Gastrocnemius medialis (tissue), 4 donors: ENCODE measurements around the gene KLB. TPM values are rescaled to one million over a fixed set of nuclear protein-coding genes. Genes with fewer than 3 reads are reported as not detected.

Experiments
- ATAC-seq, 2 donors: fragments of 150-250 bp; one replicate each; pipeline ENCODE4 v1.9.1; 2016
- DNase-seq, 2 donors: peaks; one replicate each; pipeline ENCODE4 v3.0.0-alpha.2; 2019
- H3K27ac ChIP-seq, 4 donors: fragments of 200-600 bp; sonication (generic); 1 replicate in 1 of 4; 2 replicates in 3 of 4; pipeline ENCODE4 v1.5.1; 2016 to 2018; ENCODE audit warnings: mild to moderate bottlenecking in 2 of 4, moderate library complexity in 1 of 4
- H3K27me3 ChIP-seq, 3 donors: fragments of 200-600 bp; sonication (generic) in 2 of 3; 1 replicate in 1 of 3; 2 replicates in 2 of 3; pipeline versions ENCODE4 v1.5.1 to v1.6.0; 2016 to 2019; ENCODE audit warnings: mild to moderate bottlenecking in 1 of 3, moderate library complexity in 1 of 3
- H3K36me3 ChIP-seq, 2 donors: fragments of 200-600 bp; sonication (generic) in 1 of 2; one replicate each; pipeline ENCODE4 v1.5.1; 2017 to 2018
- H3K4me1 ChIP-seq, 2 donors: fragments of 200-600 bp; sonication (generic) in 1 of 2; one replicate each; pipeline ENCODE4 v1.5.1; 2016 to 2017; ENCODE audit warnings: mild to moderate bottlenecking in 2 of 2
- H3K4me3 ChIP-seq, 4 donors: fragments of 200-600 bp; sonication (generic) in 3 of 4; 1 replicate in 1 of 4; 2 replicates in 3 of 4; pipeline ENCODE4 v1.5.1; 2016 to 2019; ENCODE audit warnings: mild to moderate bottlenecking in 2 of 4
- H3K9me3 ChIP-seq, 3 donors: fragments of 200-600 bp; sonication (generic) in 2 of 3; 1 replicate in 1 of 3; 2 replicates in 2 of 3; pipeline ENCODE4 v1.5.1; 2016 to 2019
- CTCF ChIP-seq, 5 experiments: fragments of 450-650 bp in 3 of 5; fragments of 200-600 bp in 2 of 5; sonication (generic) in 2 of 5; IDR thresholded peaks in 4 of 5; conservative IDR thresholded peaks in 1 of 5; 1 replicate in 4 of 5; 2 replicates in 1 of 5; pipeline ENCODE4 v1.5.1; 2016 to 2019; ENCODE audit warnings: antibody characterized with exemption in 5 of 5, mild to moderate bottlenecking in 3 of 5, moderate library complexity in 3 of 5
- POLR2A ChIP-seq, 2 donors: fragments of 450-650 bp; IDR thresholded peaks; one replicate each; pipeline ENCODE4 v1.6.1; 2017; ENCODE audit warnings: antibody characterized with exemption in 2 of 2, mild to moderate bottlenecking in 2 of 2, moderate library complexity in 2 of 2
- in situ Hi-C, 4 donors: fragments of 200-750 bp; cut with MboI; loops; one replicate each; pipeline versions ENCODE4 v1.15.0 to v1.8.0; 2017; ENCODE audit warnings: low sequenced_read_pairs in 4 of 4
- intact Hi-C: fragments of 100-400 bp; cut with DNase I; formaldehyde crosslinking; loops from one replicate; pipeline ENCODE4 v1.15.1; 2023; ENCODE audit warnings: low total_unique reads
- total RNA-seq, 4 donors: library from RNA; depleted of rRNA; stranded (reverse); fragments of >200 nt; gene quantifications; one replicate each; pipeline versions ENCODE4 v1.1.0 to v1.2.3, GENCODE V29; 2016

The KLB gene
- total RNA-seq, 4 donors from 2014 or later = 0.13 TPM; not detected in 3

- DNase-seq = no peak
- in situ Hi-C loops = no loop called here
- no peaks in the 10 kb centered on the region for H3K4me1 ChIP-seq
- ATAC-seq = no peak
- H3K4me3 ChIP-seq = no peak overlapping the region
- H3K27me3 ChIP-seq = no peaks in the 10 kb centered on the region
- intact Hi-C loops = no loop called here
- TF ChIP-seq CTCF (IDR thresholded peaks at IDR 0.05 in 4 of 5, conservative IDR thresholded peaks at IDR 0.05 in 1 of 5) = no peak
- TF ChIP-seq POLR2A (IDR thresholded peaks at IDR 0.05) = no peak
- no peaks in the 10 kb centered on the region for H3K9me3 ChIP-seq
- no peaks in the 10 kb centered on the region for H3K36me3 ChIP-seq
- no peak overlapping the region for H3K27ac ChIP-seq
Observed at GRCh38 chr4:39490322-39490721, 83.6 kb downstream of the KLB start.

- Histone ChIP-seq H3K27me3 (no peaks in the 10 kb centered on the region), H3K27ac (no peak overlapping the region), H3K36me3 (no peaks in the 10 kb centered on the region), H3K4me1 (no peaks in the 10 kb centered on the region), H3K9me3 (no peaks in the 10 kb centered on the region), H3K4me3 (no peak overlapping the region)
- TF ChIP-seq POLR2A (IDR thresholded peaks at IDR 0.05) = no peak
- no peak for TF ChIP-seq CTCF (IDR thresholded peaks at IDR 0.05 in 4 of 5, conservative IDR thresholded peaks at IDR 0.05 in 1 of 5)
- DNase-seq (no peak), ATAC-seq (no peak)
- intact Hi-C loops = no loop called here
- in situ Hi-C loops = no loop called here
Observed at GRCh38 chr4:39494354-39494753, 87.6 kb downstream of the KLB start.

DNA sequence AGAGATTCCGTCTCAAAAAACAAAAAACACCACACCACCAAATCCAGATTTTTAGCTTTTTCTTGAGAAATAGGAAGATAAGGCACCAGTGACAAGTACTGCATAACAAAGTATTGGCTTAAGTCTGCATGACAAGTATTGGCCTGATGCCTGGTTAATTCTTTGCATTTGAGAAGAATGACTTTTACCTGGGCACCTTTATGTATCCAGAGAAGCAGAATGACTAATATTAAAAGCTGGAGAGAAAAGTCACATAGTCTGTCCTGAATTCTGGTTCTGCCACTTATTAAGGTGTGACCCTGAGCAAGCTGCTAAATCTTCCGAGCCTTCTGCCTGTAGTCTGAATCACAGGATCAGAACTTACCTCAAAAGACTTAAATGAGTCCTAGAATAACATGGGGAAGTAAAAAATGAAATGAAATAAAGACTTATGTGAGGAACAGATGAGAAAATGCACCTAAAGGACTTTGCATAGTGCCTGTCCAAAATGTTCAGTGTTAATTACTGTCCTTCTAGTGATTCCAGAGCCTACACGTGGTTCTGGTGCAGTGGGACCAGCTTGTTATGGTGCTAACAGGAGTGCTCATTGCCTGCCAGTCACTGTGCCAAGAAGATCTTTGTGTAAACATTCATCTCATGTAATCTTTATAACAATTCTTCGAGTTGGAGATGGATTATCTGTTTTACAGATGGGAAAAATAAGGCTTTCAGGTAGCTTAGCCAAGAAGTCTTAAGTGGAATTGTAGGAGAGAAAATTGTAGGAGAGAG, 88.9 kb downstream of the KLB start:
- intact Hi-C loops (no loop called here), in situ Hi-C loops (no loop called here)
- no peaks in the 10 kb centered on the region for H3K36me3 ChIP-seq
- ATAC-seq (no peak), DNase-seq (no peak)
- TF ChIP-seq POLR2A (IDR thresholded peaks at IDR 0.05) (no peak), CTCF (IDR thresholded peaks at IDR 0.05 in 4 of 5, conservative IDR thresholded peaks at IDR 0.05 in 1 of 5) (no peak)
- no peaks in the 10 kb centered on the region for H3K27me3 ChIP-seq
- no peak overlapping the region for H3K4me3 ChIP-seq
- no peak overlapping the region for H3K27ac ChIP-seq
- H3K4me1 ChIP-seq = no peaks in the 10 kb centered on the region
- no peaks in the 10 kb centered on the region for H3K9me3 ChIP-seq

DNA sequence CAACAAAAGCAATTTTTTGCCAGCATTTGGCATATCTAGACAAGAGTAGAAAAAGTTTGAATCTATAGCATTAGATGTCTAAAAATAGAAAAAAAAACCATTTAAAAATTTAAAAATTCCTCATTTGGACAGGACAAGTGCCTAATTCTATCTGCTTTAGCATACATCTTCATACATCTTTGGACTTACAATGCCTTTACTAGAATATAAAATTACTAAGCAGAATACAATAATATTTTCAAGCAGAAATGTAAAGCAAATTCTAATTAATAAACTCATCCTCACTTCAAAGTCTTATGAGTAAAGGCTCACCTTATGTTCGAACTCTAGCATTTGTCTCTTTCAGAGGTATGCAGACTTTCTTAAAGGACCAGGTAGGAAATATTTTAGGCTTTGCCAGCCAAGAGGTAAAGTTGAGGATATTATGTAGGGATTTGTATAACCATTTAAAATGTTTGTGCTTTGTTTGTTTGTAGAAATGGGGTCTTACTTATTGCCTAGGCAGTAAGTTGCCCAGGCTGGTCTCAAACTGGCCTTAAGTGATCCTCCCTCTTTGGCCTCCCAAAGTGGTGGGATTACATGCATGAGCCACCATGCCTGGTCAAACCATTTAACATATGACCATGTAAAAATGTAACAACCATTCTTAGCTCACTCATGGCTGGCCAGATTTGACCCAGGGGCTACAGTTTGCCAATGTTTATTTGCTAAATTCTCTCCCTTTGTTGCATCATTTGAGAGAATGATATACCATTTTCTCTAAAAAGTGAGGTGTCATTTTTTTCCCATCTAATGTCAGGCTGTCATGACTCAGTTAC, 91.4 kb downstream of the KLB start:
- intact Hi-C loops = no loop called here
- Histone ChIP-seq H3K4me1 (no peaks in the 10 kb centered on the region), H3K27me3 (no peaks in the 10 kb centered on the region), H3K4me3 (no peak overlapping the region), H3K36me3 (peaks cover 0 to 18% of the 10 kb centered on the region in 2 donors), H3K27ac (no peak overlapping the region), H3K9me3 (no peaks in the 10 kb centered on the region)
- in situ Hi-C loops = no loop called here
- ATAC-seq (no peak), DNase-seq (no peak)
- TF ChIP-seq POLR2A (IDR thresholded peaks at IDR 0.05) (no peak), CTCF (IDR thresholded peaks at IDR 0.05 in 4 of 5, conservative IDR thresholded peaks at IDR 0.05 in 1 of 5) (no peak)
